ENCODE measurements around the gene PRSS2.
A peak's percentile ranks its signal among the peaks of the same experiment; 100 is the strongest.

Gene PRSS2

DNA sequence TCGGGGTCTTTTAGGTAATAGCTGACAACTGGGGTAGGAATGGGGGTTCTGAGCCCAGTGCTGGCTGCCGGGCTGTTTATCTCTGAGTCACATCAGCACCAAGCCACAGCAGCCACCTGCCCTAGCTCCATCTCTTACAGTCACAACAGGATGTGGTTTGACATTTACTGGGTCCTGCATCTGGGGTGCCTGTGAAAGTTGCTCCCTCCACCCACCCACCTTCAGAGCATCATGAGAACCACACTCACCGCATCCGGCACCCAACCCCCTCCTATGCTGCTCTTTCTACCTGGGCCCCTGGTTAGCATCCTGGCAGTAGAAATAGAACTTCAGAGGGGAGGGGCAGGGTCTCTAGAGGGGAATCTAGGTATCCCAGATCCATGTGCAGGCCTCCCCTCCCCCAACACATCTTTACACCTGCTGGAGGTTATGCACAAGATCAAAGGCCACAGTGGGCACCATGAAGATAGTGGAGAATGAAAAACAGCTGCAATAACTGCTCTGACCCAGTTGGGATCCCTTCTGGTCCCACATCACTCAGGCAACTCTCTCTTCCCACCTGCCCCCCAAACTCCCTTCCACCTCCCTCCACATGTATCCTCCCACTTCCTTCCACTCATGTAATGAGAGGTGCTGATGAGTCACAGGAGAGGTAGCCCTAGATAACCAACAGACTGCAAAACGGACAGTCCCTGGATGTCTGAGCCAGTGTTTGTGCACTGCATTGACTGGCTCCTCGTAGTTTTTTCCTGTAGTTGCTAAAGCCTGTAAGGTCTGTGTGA lies 38.2 kb downstream of the PRSS2 start:
- H2BK15ac ChIP-seq (ENCODE audit: low read depth, poor library complexity, severe bottlenecking): no peak overlapping the region
- H2AFZ ChIP-seq (ENCODE audit: low read depth, low read length): no peak overlapping the region
- no peak overlapping the region for H3K27ac ChIP-seq (ENCODE audit: low read length, poor library complexity, severe bottlenecking)
- no peaks in the 10 kb centered on the region for H3K9me3 ChIP-seq (ENCODE audit: control insufficient read depth, low read length)
- H3K4me2 ChIP-seq (ENCODE audit: low read length, poor library complexity, severe bottlenecking): no peak overlapping the region
- no peak overlapping the region for H3K14ac ChIP-seq (ENCODE audit: low read length in 2 of 2)
- H3K36me3 ChIP-seq (ENCODE audit: control insufficient read depth in 1 of 2, insufficient read depth in 2 of 2, low read depth in 1 of 2, low read length in 2 of 2): no peaks in the 10 kb centered on the region
- no peaks in the 10 kb centered on the region for H3K4me1 ChIP-seq (ENCODE audit: control insufficient read depth, insufficient read depth, low read depth, low read length)
- no peak overlapping the region for H4K8ac ChIP-seq (ENCODE audit: low read length)
- H3K18ac ChIP-seq (ENCODE audit: low read depth in 1 of 2, low read length in 2 of 2): no peak overlapping the region
- 28% methylated on average over 2 of the region's 6 CpGs for WGBS
- no peak overlapping the region for H3K9ac ChIP-seq (ENCODE audit: low read length)
- DNase-seq: peak; percentile 27
- H3K27me3 ChIP-seq (ENCODE audit: control insufficient read depth in 1 of 2, insufficient read depth in 1 of 2, low read length in 2 of 2): peaks cover 19 to 72% of the 10 kb centered on the region in 2 experiments
- no peaks in the 10 kb centered on the region for H3K79me1 ChIP-seq (replicated peaks; ENCODE audit: low read length, poor library complexity, severe bottlenecking)
- H2BK12ac ChIP-seq (ENCODE audit: low read length in 2 of 2): no peak overlapping the region
- no peak overlapping the region for H3K23ac ChIP-seq (ENCODE audit: low read length in 2 of 2)
- no peak overlapping the region for H2BK5ac ChIP-seq (ENCODE audit: low read depth, low read length, poor library complexity, severe bottlenecking)
- no peak overlapping the region for H2BK120ac ChIP-seq (ENCODE audit: low read depth, low read length)
- H3K4ac ChIP-seq (ENCODE audit: low read depth in 1 of 2, low read length in 2 of 2): no peak overlapping the region
- H3K4me3 ChIP-seq (ENCODE audit: insufficient read depth in 1 of 2, low read depth in 1 of 2, low read length in 2 of 2): no peak overlapping the region
- no peak overlapping the region for H2AK5ac ChIP-seq (ENCODE audit: low read length, severe bottlenecking)
- H4K91ac ChIP-seq (ENCODE audit: low read length): no peak overlapping the region

DNA sequence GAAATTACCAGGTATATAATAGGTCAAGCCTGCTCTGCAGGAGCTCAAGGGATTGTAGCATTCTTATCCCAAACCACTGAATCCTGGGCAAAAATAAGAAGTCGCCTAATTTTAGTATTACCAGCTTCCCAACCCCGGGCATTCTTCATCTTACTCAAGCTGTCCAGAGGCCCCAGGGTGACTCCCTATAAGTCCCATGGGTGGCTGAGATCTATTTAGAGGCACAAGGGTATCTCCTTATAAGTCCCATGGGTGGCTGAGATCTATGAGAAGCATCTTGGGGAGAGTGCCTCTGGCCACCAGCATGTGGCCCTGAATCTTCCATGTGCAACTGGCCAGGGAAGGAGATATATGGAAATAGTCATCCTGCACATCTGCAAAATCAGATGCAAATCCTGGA lies 38.9 kb downstream of the PRSS2 start:
- no peak for DNase-seq
- no peak overlapping the region for H2BK12ac ChIP-seq (ENCODE audit: low read length in 2 of 2)
- no peaks in the 10 kb centered on the region for H3K36me3 ChIP-seq (ENCODE audit: control insufficient read depth in 1 of 2, insufficient read depth in 2 of 2, low read depth in 1 of 2, low read length in 2 of 2)
- H4K91ac ChIP-seq (ENCODE audit: low read length): no peak overlapping the region
- H3K23ac ChIP-seq (ENCODE audit: low read length in 2 of 2): no peak overlapping the region
- H3K4me1 ChIP-seq (ENCODE audit: control insufficient read depth, insufficient read depth, low read depth, low read length): no peaks in the 10 kb centered on the region
- H3K27ac ChIP-seq (ENCODE audit: low read length, poor library complexity, severe bottlenecking): no peak overlapping the region
- no peak overlapping the region for H2BK15ac ChIP-seq (ENCODE audit: low read depth, poor library complexity, severe bottlenecking)
- peaks cover 14 to 69% of the 10 kb centered on the region in 2 experiments for H3K27me3 ChIP-seq (ENCODE audit: control insufficient read depth in 1 of 2, insufficient read depth in 1 of 2, low read length in 2 of 2)
- no peaks in the 10 kb centered on the region for H3K9me3 ChIP-seq (ENCODE audit: control insufficient read depth, low read length)
- no peak overlapping the region for H3K9ac ChIP-seq (ENCODE audit: low read length)
- no peak overlapping the region for H3K4me3 ChIP-seq (ENCODE audit: insufficient read depth in 1 of 2, low read depth in 1 of 2, low read length in 2 of 2)
- no peak overlapping the region for H4K8ac ChIP-seq (ENCODE audit: low read length)
- H3K79me1 ChIP-seq (replicated peaks; ENCODE audit: low read length, poor library complexity, severe bottlenecking): no peaks in the 10 kb centered on the region
- H2BK5ac ChIP-seq (ENCODE audit: low read depth, low read length, poor library complexity, severe bottlenecking): no peak overlapping the region
- H3K4ac ChIP-seq (ENCODE audit: low read depth in 1 of 2, low read length in 2 of 2): no peak overlapping the region
- 100% methylated on average over 1 of the region's 2 CpGs for WGBS
- H2BK120ac ChIP-seq (ENCODE audit: low read depth, low read length): no peak overlapping the region
- H2AK5ac ChIP-seq (ENCODE audit: low read length, severe bottlenecking): no peak overlapping the region
- no peak overlapping the region for H2AFZ ChIP-seq (ENCODE audit: low read depth, low read length)
- H3K4me2 ChIP-seq (ENCODE audit: low read length, poor library complexity, severe bottlenecking): no peak overlapping the region
- no peak overlapping the region for H3K18ac ChIP-seq (ENCODE audit: low read depth in 1 of 2, low read length in 2 of 2)
- H3K14ac ChIP-seq (ENCODE audit: low read length in 2 of 2): no peak overlapping the region

DNA sequence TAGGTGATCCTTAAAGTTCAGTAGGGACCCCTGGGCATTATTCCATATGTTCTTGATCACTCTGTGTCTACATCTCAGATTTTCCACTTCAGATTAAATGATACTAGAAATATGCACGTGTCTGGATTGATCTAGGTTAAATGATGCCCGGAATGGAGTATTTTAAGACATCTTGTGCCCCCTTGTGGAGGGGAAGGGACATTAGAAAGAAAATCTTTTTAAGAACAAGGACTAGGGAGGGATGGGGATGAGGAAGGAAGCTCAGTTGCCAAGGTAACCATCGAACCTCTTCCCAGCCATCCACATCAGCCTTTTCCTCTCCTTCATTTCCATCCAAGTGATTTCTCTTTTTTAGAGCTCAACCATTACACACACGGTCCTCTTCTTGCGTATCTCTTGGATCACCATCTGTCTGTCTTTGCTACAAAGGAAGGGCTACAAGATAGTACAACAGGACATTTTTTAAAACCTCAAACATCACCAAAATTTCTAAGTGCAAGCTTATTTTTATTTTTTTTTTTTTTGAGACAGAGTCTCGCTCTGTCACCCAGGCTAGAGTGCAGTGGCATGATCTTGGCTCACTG lies 40.5 kb downstream of the PRSS2 start:
- H3K9me3 ChIP-seq (ENCODE audit: control insufficient read depth, low read length): no peaks in the 10 kb centered on the region
- H2BK12ac ChIP-seq (ENCODE audit: low read length in 2 of 2): no peak overlapping the region
- no peak overlapping the region for H4K8ac ChIP-seq (ENCODE audit: low read length)
- no peak overlapping the region for H3K4ac ChIP-seq (ENCODE audit: low read depth in 1 of 2, low read length in 2 of 2)
- H3K79me1 ChIP-seq (replicated peaks; ENCODE audit: low read length, poor library complexity, severe bottlenecking): no peaks in the 10 kb centered on the region
- H3K4me2 ChIP-seq (ENCODE audit: low read length, poor library complexity, severe bottlenecking): no peak overlapping the region
- H3K18ac ChIP-seq (ENCODE audit: low read depth in 1 of 2, low read length in 2 of 2): no peak overlapping the region
- no peak overlapping the region for H3K27ac ChIP-seq (ENCODE audit: low read length, poor library complexity, severe bottlenecking)
- H3K4me1 ChIP-seq (ENCODE audit: control insufficient read depth, insufficient read depth, low read depth, low read length): no peaks in the 10 kb centered on the region
- peak; percentile 64 for DNase-seq
- H3K14ac ChIP-seq (ENCODE audit: low read length in 2 of 2): no peak overlapping the region
- H4K91ac ChIP-seq (ENCODE audit: low read length): no peak overlapping the region
- H2AFZ ChIP-seq (ENCODE audit: low read depth, low read length): no peak overlapping the region
- H3K36me3 ChIP-seq (ENCODE audit: control insufficient read depth in 1 of 2, insufficient read depth in 2 of 2, low read depth in 1 of 2, low read length in 2 of 2): no peaks in the 10 kb centered on the region
- 35% methylated on average over 6 of the region's 6 CpGs for WGBS
- H3K27me3 ChIP-seq (ENCODE audit: control insufficient read depth in 1 of 2, insufficient read depth in 1 of 2, low read length in 2 of 2): peaks cover 9 to 62% of the 10 kb centered on the region in 2 experiments
- no peak overlapping the region for H3K9ac ChIP-seq (ENCODE audit: low read length)
- no peak overlapping the region for H3K23ac ChIP-seq (ENCODE audit: low read length in 2 of 2)
- H2BK15ac ChIP-seq (ENCODE audit: low read depth, poor library complexity, severe bottlenecking): no peak overlapping the region
- H2AK5ac ChIP-seq (ENCODE audit: low read length, severe bottlenecking): no peak overlapping the region
- H3K4me3 ChIP-seq (ENCODE audit: insufficient read depth in 1 of 2, low read depth in 1 of 2, low read length in 2 of 2): no peak overlapping the region
- no peak overlapping the region for H2BK120ac ChIP-seq (ENCODE audit: low read depth, low read length)
- no peak overlapping the region for H2BK5ac ChIP-seq (ENCODE audit: low read depth, low read length, poor library complexity, severe bottlenecking)

DNA sequence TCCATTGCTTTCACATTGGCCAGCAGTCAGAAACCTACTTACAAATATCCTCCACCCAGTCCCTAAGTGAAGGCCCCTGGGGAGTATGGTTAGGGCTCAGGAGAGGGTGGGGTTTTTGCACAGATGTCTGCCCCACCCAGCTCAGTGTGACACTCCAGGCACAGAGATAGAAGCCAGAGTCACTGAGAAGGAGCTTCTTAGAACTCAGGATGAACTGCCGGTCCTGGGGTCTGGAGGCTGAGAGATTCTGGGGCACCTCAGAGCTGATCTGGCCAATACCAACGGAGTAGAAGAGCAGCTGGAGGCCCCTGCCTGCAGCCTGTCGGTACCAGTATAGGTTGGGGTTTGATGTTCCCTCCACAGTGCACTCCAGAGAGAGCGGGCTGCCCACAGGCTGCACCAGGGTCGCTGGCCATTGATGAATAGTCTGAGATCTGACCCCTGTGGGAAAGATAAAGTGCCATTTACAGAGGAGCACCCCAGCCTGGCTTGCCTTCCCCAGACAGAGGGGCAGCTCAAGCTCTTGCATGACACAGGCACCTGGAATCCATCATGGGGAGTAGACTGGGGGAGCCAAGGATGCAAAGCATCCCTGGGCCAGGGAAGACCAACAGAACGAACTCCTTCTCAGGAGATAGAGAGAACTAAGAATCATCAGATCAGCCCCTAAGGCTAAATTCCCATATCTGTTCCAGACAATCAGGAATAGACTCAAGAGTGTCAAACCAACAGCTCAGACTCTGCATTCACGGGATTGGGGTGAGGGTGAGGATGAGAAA lies 41.9 kb downstream of the PRSS2 start:
- Histone ChIP-seq H2BK120ac (ENCODE audit: low read depth, low read length) (no peak overlapping the region), H3K27ac (ENCODE audit: low read length, poor library complexity, severe bottlenecking) (no peak overlapping the region), H2BK5ac (ENCODE audit: low read depth, low read length, poor library complexity, severe bottlenecking) (no peak overlapping the region), H3K79me1 (replicated peaks; ENCODE audit: low read length, poor library complexity, severe bottlenecking) (no peaks in the 10 kb centered on the region), H3K23ac (ENCODE audit: low read length in 2 of 2) (no peak overlapping the region), H4K8ac (ENCODE audit: low read length) (no peak overlapping the region), H3K9me3 (ENCODE audit: control insufficient read depth, low read length) (no peaks in the 10 kb centered on the region), H3K4ac (ENCODE audit: low read depth in 1 of 2, low read length in 2 of 2) (no peak overlapping the region), H2AK5ac (ENCODE audit: low read length, severe bottlenecking) (no peak overlapping the region), H3K9ac (ENCODE audit: low read length) (no peak overlapping the region), H3K18ac (ENCODE audit: low read depth in 1 of 2, low read length in 2 of 2) (peak overlapping the region in 1 of 2 experiments; percentile 21), H3K27me3 (ENCODE audit: control insufficient read depth in 1 of 2, insufficient read depth in 1 of 2, low read length in 2 of 2) (peaks cover 16 to 56% of the 10 kb centered on the region in 2 experiments), H3K4me2 (ENCODE audit: low read length, poor library complexity, severe bottlenecking) (no peak overlapping the region), H2BK12ac (ENCODE audit: low read length in 2 of 2) (no peak overlapping the region), H4K91ac (ENCODE audit: low read length) (no peak overlapping the region), H2BK15ac (ENCODE audit: low read depth, poor library complexity, severe bottlenecking) (no peak overlapping the region), H3K14ac (ENCODE audit: low read length in 2 of 2) (peak overlapping the region in 1 of 2 experiments; percentile 37), H3K4me3 (ENCODE audit: insufficient read depth in 1 of 2, low read depth in 1 of 2, low read length in 2 of 2) (no peak overlapping the region), H3K36me3 (ENCODE audit: control insufficient read depth in 1 of 2, insufficient read depth in 2 of 2, low read depth in 1 of 2, low read length in 2 of 2) (no peaks in the 10 kb centered on the region), H3K4me1 (ENCODE audit: control insufficient read depth, insufficient read depth, low read depth, low read length) (no peaks in the 10 kb centered on the region), H2AFZ (ENCODE audit: low read depth, low read length) (no peak overlapping the region)
- no peak for DNase-seq
- 38% methylated on average over 6 of the region's 7 CpGs for WGBS
